HepG2 (cell line): ENCODE measurements around the gene NFATC3. TPM values are rescaled to one million over a fixed set of nuclear protein-coding genes. Genes with fewer than 3 reads are reported as not detected.

Source experiments
- ATAC-seq: fragments of 200-7000 bp; cut with Tn5 transposase; 3 replicates; pipeline ENCODE4 v1.9.1; 2020; ENCODE audit warnings: mild to moderate bottlenecking, moderate library complexity
- BruUV-seq: library from RNA; stranded (reverse); fragments of 400-500 nt; replicated peaks from 2 replicates; lab custom pipeline; 2021; lab: Mats Ljungman, UMichigan
- CTCF ChIA-PET: fragments of 300-600 bp; formaldehyde crosslinking; extraction: SDS; loops from one replicate; lab custom pipeline; 2021; ENCODE audit warnings: low total read pairs, inconsistent platforms, low intra/inter-chr PET ratio; lab: Yijun Ruan, JAX
- POLR2A ChIA-PET: fragments of 350-600 bp; sonication (Branson Sonifier 250); formaldehyde crosslinking; loops from one replicate; lab custom pipeline; 2020; ENCODE audit warnings: antibody characterized with exemption, inconsistent platforms; lab: Yijun Ruan, JAX
- DNase-seq: peaks from one replicate; pipeline ENCODE4 v3.0.0-alpha.2; 2015; ENCODE audit warnings: low spot score
- FAIRE-seq: peaks from 3 replicates; lab custom pipeline; 2011; peaks lifted over from hg19 to GRCh38; lab: Jason Lieb, UNC
- H2AFZ ChIP-seq: one replicate; pipeline ENCODE4 v1.6.1; 2011; ENCODE audit warnings: low read length, inconsistent platforms
- H3K27ac ChIP-seq: fragments of 300-600 bp; 3 replicates; pipeline ENCODE4 v1.8.0; 2011; ENCODE audit warnings: mixed run types, mild to moderate bottlenecking, mixed read lengths, low read length, inconsistent platforms; ENCODE audit not compliant: insufficient read depth; ENCODE audit errors: extremely low read length
- H3K27me3 ChIP-seq, 2 experiments: fragments of 200-600 bp in 1 of 2; 2 replicates in 1 of 2; 3 replicates in 1 of 2; pipeline versions ENCODE4 v1.6.0 to v1.8.0; 2011; ENCODE audit warnings: low read length in 2 of 2, mild to moderate bottlenecking in 2 of 2, moderate library complexity in 2 of 2, inconsistent platforms in 1 of 2; ENCODE audit not compliant: insufficient read depth in 2 of 2, control insufficient read depth in 1 of 2
- H3K36me3 ChIP-seq, 2 experiments: fragments of 200-600 bp in 1 of 2; replicated peaks in 1 of 2; 2 replicates in 1 of 2; 3 replicates in 1 of 2; pipeline versions ENCODE4 v1.5.1 to v1.8.0; 2011; ENCODE audit warnings: low read length in 2 of 2, inconsistent platforms in 1 of 2; ENCODE audit not compliant: insufficient read depth in 2 of 2, control insufficient read depth in 1 of 2
- H3K4me1 ChIP-seq: 2 replicates; pipeline ENCODE4 v1.5.1; 2012; ENCODE audit warnings: low read length, inconsistent platforms; ENCODE audit not compliant: insufficient read depth
- H3K4me2 ChIP-seq: 2 replicates; pipeline ENCODE4 v1.6.0; 2011; ENCODE audit warnings: low read depth, low read length, inconsistent platforms
- H3K4me3 ChIP-seq, 3 experiments: fragments of 200-600 bp in 1 of 3; sonication (generic), shearing (Covaris generic) in 1 of 3; replicated peaks in 1 of 3; 2 replicates each; pipeline ENCODE4 v1.5.1; 2011 to 2016; ENCODE audit warnings: low read length in 3 of 3, inconsistent platforms in 2 of 3, low read depth in 2 of 3, mild to moderate bottlenecking in 2 of 3, control low read depth in 1 of 3, mixed read lengths in 1 of 3; ENCODE audit not compliant: insufficient read depth in 1 of 3
- H3K79me2 ChIP-seq: one replicate; pipeline ENCODE4 v1.6.1; 2011; ENCODE audit warnings: low read length, inconsistent platforms; ENCODE audit not compliant: insufficient read depth
- H3K9ac ChIP-seq: 2 replicates; pipeline ENCODE4 v1.6.0; 2011; ENCODE audit warnings: mild to moderate bottlenecking, low read depth, low read length, inconsistent platforms; ENCODE audit not compliant: insufficient read depth
- H3K9me3 ChIP-seq: 2 replicates; pipeline ENCODE4 v1.5.1; 2012; ENCODE audit warnings: mild to moderate bottlenecking, low read length
- H4K20me1 ChIP-seq: 2 replicates; pipeline ENCODE4 v1.6.0; 2011; ENCODE audit warnings: inconsistent platforms, mild to moderate bottlenecking, low read length, moderate library complexity; ENCODE audit not compliant: insufficient read depth
- ARID2 ChIP-seq: sonication (generic); formaldehyde crosslinking; IDR thresholded peaks from 2 replicates; pipeline ENCODE4 v1.8.1; 2022; ENCODE audit warnings: mild to moderate bottlenecking, missing genetic modification reagents, borderline replicate concordance
- ARID3A ChIP-seq: IDR thresholded peaks from 2 replicates; pipeline ENCODE4 v1.6.1; 2012; ENCODE audit warnings: low read depth, low read length, improper control_type of control experiment
- ATF6 ChIP-seq: sonication (generic); formaldehyde crosslinking; conservative IDR thresholded peaks from 2 replicates; pipeline ENCODE4 v1.4.0; 2020; ENCODE audit warnings: missing genetic modification reagents
- FOXO1 ChIP-seq: sonication (generic); formaldehyde crosslinking; IDR thresholded peaks from 2 replicates; pipeline ENCODE4 v1.4.0; 2020; ENCODE audit warnings: missing genetic modification reagents
- FOXP1 ChIP-seq, 2 experiments: fragments of 450-650 bp in 1 of 2; IDR thresholded peaks; 2 replicates each; pipeline ENCODE4 v1.6.1; 2017 to 2018; ENCODE audit warnings: antibody characterized with exemption in 1 of 2
- IKZF1 ChIP-seq: fragments of 450-650 bp; IDR thresholded peaks from 2 replicates; pipeline ENCODE4 v1.7.1; 2016
- IKZF4 ChIP-seq: sonication (generic); formaldehyde crosslinking; IDR thresholded peaks from 2 replicates; pipeline ENCODE4 v1.5.1; 2020; ENCODE audit warnings: borderline replicate concordance, mild to moderate bottlenecking, low read depth, missing genetic modification reagents; ENCODE audit errors: not compliant biosample characterization
- MTF2 ChIP-seq: sonication (generic); formaldehyde crosslinking; IDR thresholded peaks from 2 replicates; pipeline ENCODE4 v1.5.0; 2020; ENCODE audit warnings: missing genetic modification reagents, borderline replicate concordance
- MXD4 ChIP-seq: IDR thresholded peaks from 2 replicates; pipeline ENCODE4 v1.6.1; 2016; ENCODE audit warnings: mild to moderate bottlenecking, missing biosample characterization, missing genetic modification reagents
- NBN ChIP-seq: fragments of 450-650 bp; conservative IDR thresholded peaks from 2 replicates; pipeline ENCODE4 v1.6.1; 2017
- PHF5A ChIP-seq: IDR thresholded peaks from one replicate; pipeline ENCODE4 v1.6.1; 2018; ENCODE audit warnings: low read depth, missing genetic modification reagents; ENCODE audit not compliant: unreplicated experiment
- PITX1 ChIP-seq: sonication (generic); formaldehyde crosslinking; IDR thresholded peaks from 2 replicates; pipeline ENCODE4 v1.5.1; 2020; ENCODE audit warnings: mild to moderate bottlenecking, missing genetic modification reagents
- RFXANK ChIP-seq: IDR thresholded peaks from 2 replicates; pipeline ENCODE4 v1.6.1; 2016
- SNAPC2 ChIP-seq: sonication (generic); formaldehyde crosslinking; IDR thresholded peaks from 2 replicates; pipeline ENCODE4 v1.8.1; 2022; ENCODE audit warnings: mild to moderate bottlenecking, missing genetic modification reagents
- TAF1 ChIP-seq: sonication (generic); formaldehyde crosslinking; IDR thresholded peaks from 2 replicates; pipeline ENCODE4 v1.4.0; 2020; ENCODE audit warnings: missing genetic modification reagents
- ZNF44 ChIP-seq: sonication (generic); formaldehyde crosslinking; IDR thresholded peaks from 2 replicates; pipeline ENCODE4 v1.5.1; 2020; ENCODE audit warnings: mild to moderate bottlenecking, missing genetic modification reagents
- ZNF501 ChIP-seq: sonication (generic); formaldehyde crosslinking; IDR thresholded peaks from 2 replicates; pipeline ENCODE4 v1.5.1; 2020; ENCODE audit warnings: mild to moderate bottlenecking, moderate library complexity, missing genetic modification reagents
- WGBS: methylation state at CpG from one replicate; pipeline ENCODE4 v1.1.6; 2017; ENCODE audit warnings: low lambda C conversion rate; 5-methylcytosine and 5-hydroxymethylcytosine counted together
- in situ Hi-C: cut with HindIII; loops from 2 replicates; pipeline ENCODE4 v1.10.0; 2017; ENCODE audit warnings: low pct_unique_long_range_greater_than_20kb; ENCODE audit not compliant: extremely low pct_ligation_motif_present
- intact Hi-C: fragments of 100-400 bp; cut with micrococcal nuclease; formaldehyde crosslinking; loops from one replicate; pipeline ENCODE4 v1.10.0; 2022; ENCODE audit not compliant: unreplicated experiment
- polyA plus RNA-seq, 8 experiments: library from polyadenylated mRNA; depleted of rRNA in 3 of 8; stranded (reverse) in 7 of 8; unstranded in 1 of 8; fragments of >200 nt; fragmentation: Illumina TruSeq in 4 of 8; extraction: Trizol in 4 of 8; gene quantifications; 2 replicates each; pipeline versions ENCODE4 v1.2.1 to v1.2.3, GENCODE V29; 2011 to 2016; ENCODE audit warnings: low read depth in 4 of 8, missing spikeins in 1 of 8, mixed read lengths in 1 of 8; ENCODE audit not compliant: insufficient read depth in 1 of 8
- total RNA-seq, 5 experiments: library from RNA; depleted of rRNA; stranded (reverse); fragments of >200 nt; fragmentation: Illumina TruSeq; extraction: Trizol; gene quantifications; 2 replicates each; pipeline ENCODE4 v1.2.3, GENCODE V29; 2016; ENCODE audit warnings: low read depth in 1 of 5
- TF ChIP-seq, protein P1 (sequence below): sonication (generic); formaldehyde crosslinking; IDR thresholded peaks from 2 replicates; pipeline ENCODE4 v1.4.0; 2020; ENCODE audit warnings: low read depth, mild to moderate bottlenecking, missing genetic modification reagents

The NFATC3 gene
- total and polyA plus RNA-seq, 2 of the 13 experiments (the other 11 are each of a cell fraction or from before 2014, with no cell fraction given) = 52.6 to 62.7 TPM

- DNase-seq = peak; percentile 80
- intact Hi-C loops = loop anchor here (2.0 kb wide), 1 partner anchor 29 kb away; the partner anchor contains the start of gene SLC7A6
- ChIA-PET POLR2A (interaction anchor here (0.6 to 5.6 kb wide), 22 partner anchors 9 to 1118 kb away, joined by 3 to 100 read pairs (median 6); partner anchors contain the start of genes NFATC3, PLA2G15, PRMT7 and SLC7A6), CTCF (no interaction called here)
- no peak overlapping the region for H2AFZ ChIP-seq
- no peaks in the 10 kb centered on the region; a peak in 1 of 5 replicates for H3K27me3 ChIP-seq
- peak overlapping the region; percentile 99 for H3K4me2 ChIP-seq
- peak; percentile 66 for FAIRE-seq
- H3K4me3 ChIP-seq = peak overlapping the region; percentile 66 to 94 (median 93)
- H3K4me1 ChIP-seq = peaks cover 38% of the 10 kb centered on the region
- in situ Hi-C loops = loop anchor here (10.0 kb wide), 1 partner anchor 151 kb away; the partner anchor contains the start of gene NFATC3
- H3K9ac ChIP-seq = peak overlapping the region; percentile 85
- peak overlapping the region; percentile 85 for H3K27ac ChIP-seq
- H3K9me3 ChIP-seq = no peaks in the 10 kb centered on the region
- ATAC-seq = peak; percentile 38
- peaks cover 26% of the 10 kb centered on the region for H4K20me1 ChIP-seq
- H3K79me2 ChIP-seq = peaks cover 29% of the 10 kb centered on the region
- peaks cover 16 to 20% of the 10 kb centered on the region in 2 experiments for H3K36me3 ChIP-seq
- TSS peak; percentile 70 for BruUV-seq
- WGBS = 2% methylated on average over 31 of the region's 45 CpGs
- TF ChIP-seq, protein P1, sequence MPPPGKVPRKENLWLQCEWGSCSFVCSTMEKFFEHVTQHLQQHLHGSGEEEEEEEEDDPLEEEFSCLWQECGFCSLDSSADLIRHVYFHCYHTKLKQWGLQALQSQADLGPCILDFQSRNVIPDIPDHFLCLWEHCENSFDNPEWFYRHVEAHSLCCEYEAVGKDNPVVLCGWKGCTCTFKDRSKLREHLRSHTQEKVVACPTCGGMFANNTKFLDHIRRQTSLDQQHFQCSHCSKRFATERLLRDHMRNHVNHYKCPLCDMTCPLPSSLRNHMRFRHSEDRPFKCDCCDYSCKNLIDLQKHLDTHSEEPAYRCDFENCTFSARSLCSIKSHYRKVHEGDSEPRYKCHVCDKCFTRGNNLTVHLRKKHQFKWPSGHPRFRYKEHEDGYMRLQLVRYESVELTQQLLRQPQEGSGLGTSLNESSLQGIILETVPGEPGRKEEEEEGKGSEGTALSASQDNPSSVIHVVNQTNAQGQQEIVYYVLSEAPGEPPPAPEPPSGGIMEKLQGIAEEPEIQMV = no peak
- TF ChIP-seq RFXANK (no peak; the same call in 1 of the 2 replicates), MTF2 (CRISPR knock-in tag) (no peak), IKZF1 (no peak), PHF5A (CRISPR knock-in tag) (no peak), FOXO1 (CRISPR knock-in tag) (no peak; the same call in 1 of the 2 replicates), PITX1 (peak; percentile 52; the same call in 1 of the 2 replicates), ATF6 (CRISPR knock-in tag) (no peak), ZNF501 (CRISPR knock-in tag) (peak; percentile 63), ZNF44 (CRISPR knock-in tag) (0 out of 2 replicates have a peak, but pooled peaks have one; percentile 39), ARID2 (0 out of 2 replicates have a peak, but pooled peaks have one; percentile 18), SNAPC2 (CRISPR knock-in tag) (0 out of 2 replicates have a peak, but pooled peaks have one; percentile 57), FOXP1 (IDR thresholded peaks at IDR 0.05) (no peak), FOXP1 (CRISPR knock-in tag; IDR thresholded peaks at IDR 0.05) (no peak), NBN (no peak), IKZF4 (peak; percentile 12), MXD4 (CRISPR knock-in tag) (peak; percentile 72; the same call in 1 of the 2 replicates), TAF1 (peak; percentile 73), ARID3A (no peak)
Observed at GRCh38 chr16:68236137-68236825, 151.1 kb downstream of the NFATC3 start.
